T-helper 2 cell treated with Interferon-gamma antibody and Interleukin-4, amounts not matched to agents 5 μg/mL and 100 μg/mL, for 36 hours (primary cell): ENCODE measurements around the gene RPL7A.
"Not testable (repeated sequence)": the region's sequence is repeated elsewhere in the genome, so short reads cannot be mapped to it uniquely, and the experiment has no call there.

Experiments
- DNase-seq: peaks from one replicate; pipeline ENCODE4 v3.0.0; 2021; ENCODE audit warnings: low spot score
- H3K27ac Mint-ChIP-seq: one replicate; pipeline ENCODE4 v1.8.0; 2021; ENCODE audit warnings: mild to moderate bottlenecking, mixed read lengths
- H3K27me3 Mint-ChIP-seq: one replicate; pipeline ENCODE4 v1.8.0; 2021; ENCODE audit warnings: low read depth, mixed read lengths
- H3K36me3 Mint-ChIP-seq: one replicate; pipeline ENCODE4 v1.8.0; 2021; ENCODE audit warnings: low read depth, mixed read lengths
- H3K4me1 Mint-ChIP-seq: one replicate; pipeline ENCODE4 v1.8.0; 2021; ENCODE audit warnings: low read depth, mixed read lengths
- H3K4me3 Mint-ChIP-seq: one replicate; pipeline ENCODE4 v1.8.0; 2022; ENCODE audit warnings: mild to moderate bottlenecking, moderate library complexity, mixed read lengths
- H3K9me3 Mint-ChIP-seq: one replicate; pipeline ENCODE4 v1.8.0; 2021; ENCODE audit warnings: mixed read lengths

Gene RPL7A

DNA sequence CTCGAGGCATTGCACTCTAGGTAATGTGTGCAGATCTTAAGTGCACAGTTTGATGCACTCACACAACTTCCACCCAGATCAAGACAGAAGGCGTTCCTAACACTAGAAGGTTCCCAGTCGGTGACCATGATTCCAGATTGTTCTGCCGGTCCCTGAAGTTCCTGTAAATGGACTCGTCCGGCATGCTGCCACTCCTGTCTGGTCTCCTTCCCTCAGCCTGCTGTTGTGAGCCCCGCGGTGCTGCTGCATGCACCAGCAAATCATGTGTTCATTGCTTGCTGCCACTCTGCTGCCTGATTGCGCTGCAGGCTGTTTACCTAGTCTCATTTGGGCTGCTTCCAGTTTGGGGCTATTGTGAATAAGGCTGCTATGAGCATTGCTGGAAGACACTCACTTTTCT lies 39.7 kb downstream of the RPL7A start:
- Mint-ChIP-seq H3K27me3 (no peaks in the 10 kb centered on the region), H3K4me1 (no peaks in the 10 kb centered on the region), H3K27ac (no peak overlapping the region), H3K4me3 (no peak overlapping the region), H3K36me3 (no peaks in the 10 kb centered on the region), H3K9me3 (no peaks in the 10 kb centered on the region)
- DNase-seq, result no peak

DNA sequence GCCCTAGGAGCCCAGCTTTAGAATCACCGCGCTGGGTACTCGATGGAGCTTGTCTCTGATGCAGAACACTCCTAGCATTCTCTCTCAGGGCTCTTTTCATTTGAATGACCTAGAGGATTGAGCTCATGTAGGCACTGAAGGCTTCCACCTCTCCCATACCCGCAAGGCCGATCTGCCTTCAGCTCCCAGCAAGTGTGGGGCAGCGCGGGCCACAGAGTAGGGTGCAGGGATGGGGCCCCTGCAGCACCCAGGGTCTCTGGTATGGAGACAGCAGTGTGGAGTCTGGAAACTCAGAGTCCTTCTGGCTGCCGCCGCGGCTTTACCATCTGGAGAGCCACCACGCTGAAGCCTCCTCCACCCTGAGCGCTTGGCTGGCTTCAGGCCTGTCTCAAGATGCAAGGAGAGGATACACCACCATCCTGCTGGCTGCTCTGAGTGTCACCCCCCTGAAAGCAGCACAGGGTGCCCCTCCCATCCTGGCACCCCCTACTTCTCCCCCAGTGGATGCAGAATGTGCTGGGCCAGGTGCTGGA lies 41.1 kb downstream of the RPL7A start:
- H3K9me3 Mint-ChIP-seq, result no peaks in the 10 kb centered on the region
- no peaks in the 10 kb centered on the region for H3K4me1 Mint-ChIP-seq
- H3K36me3 Mint-ChIP-seq, result no peaks in the 10 kb centered on the region
- no peak overlapping the region for H3K4me3 Mint-ChIP-seq
- H3K27me3 Mint-ChIP-seq, result no peaks in the 10 kb centered on the region
- no peak for DNase-seq
- H3K27ac Mint-ChIP-seq, result no peak overlapping the region

DNA sequence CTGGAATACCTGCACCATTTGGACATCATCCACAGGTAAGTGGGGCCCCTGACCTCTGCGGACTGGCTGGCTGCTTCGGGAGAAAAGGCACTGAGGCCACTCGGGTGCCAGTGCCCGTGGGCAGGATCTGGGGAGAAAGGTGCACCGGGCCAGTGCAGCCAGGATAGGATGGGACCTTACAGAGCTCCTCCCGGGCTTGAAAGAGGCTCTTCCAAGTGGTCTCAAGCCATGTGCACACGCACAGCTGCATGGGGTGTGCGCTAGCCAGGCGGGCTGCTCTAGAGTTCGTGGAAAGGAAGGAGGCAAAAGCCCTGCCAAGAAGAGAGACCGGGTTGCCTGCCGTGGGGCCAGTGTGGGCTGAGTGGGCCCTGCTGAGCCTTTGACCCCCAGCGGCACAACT lies 41.5 kb downstream of the RPL7A start:
- H3K27me3 Mint-ChIP-seq, result no peaks in the 10 kb centered on the region
- H3K9me3 Mint-ChIP-seq, result no peaks in the 10 kb centered on the region
- no peak overlapping the region for H3K4me3 Mint-ChIP-seq
- no peaks in the 10 kb centered on the region for H3K4me1 Mint-ChIP-seq
- no peaks in the 10 kb centered on the region for H3K36me3 Mint-ChIP-seq
- no peak for DNase-seq
- no peak overlapping the region for H3K27ac Mint-ChIP-seq

DNA sequence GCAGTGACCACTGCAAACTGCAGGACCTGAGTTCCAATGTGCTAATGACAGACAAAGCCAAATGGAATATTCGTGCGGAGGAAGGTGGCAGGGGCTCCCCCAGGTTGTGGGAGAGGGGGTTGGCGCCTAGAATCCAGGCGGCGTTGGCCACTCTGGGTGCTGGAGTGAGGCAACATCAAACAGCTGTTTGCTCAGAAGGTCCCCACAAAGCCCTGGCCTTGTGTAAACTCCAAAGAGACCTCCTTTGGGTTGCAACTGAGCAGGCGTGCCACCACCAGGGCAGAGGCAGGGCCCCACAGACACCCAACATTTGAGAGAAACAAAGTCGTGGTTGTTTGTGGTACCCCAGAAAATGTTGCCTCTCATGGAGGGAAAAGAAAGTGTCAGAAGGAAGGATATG lies 42.7 kb downstream of the RPL7A start:
- no peak overlapping the region for H3K27ac Mint-ChIP-seq
- no peaks in the 10 kb centered on the region for H3K27me3 Mint-ChIP-seq
- H3K4me1 Mint-ChIP-seq, result no peaks in the 10 kb centered on the region
- no peaks in the 10 kb centered on the region for H3K9me3 Mint-ChIP-seq
- no peaks in the 10 kb centered on the region for H3K36me3 Mint-ChIP-seq
- H3K4me3 Mint-ChIP-seq, result no peak overlapping the region
- DNase-seq, result no peak

DNA sequence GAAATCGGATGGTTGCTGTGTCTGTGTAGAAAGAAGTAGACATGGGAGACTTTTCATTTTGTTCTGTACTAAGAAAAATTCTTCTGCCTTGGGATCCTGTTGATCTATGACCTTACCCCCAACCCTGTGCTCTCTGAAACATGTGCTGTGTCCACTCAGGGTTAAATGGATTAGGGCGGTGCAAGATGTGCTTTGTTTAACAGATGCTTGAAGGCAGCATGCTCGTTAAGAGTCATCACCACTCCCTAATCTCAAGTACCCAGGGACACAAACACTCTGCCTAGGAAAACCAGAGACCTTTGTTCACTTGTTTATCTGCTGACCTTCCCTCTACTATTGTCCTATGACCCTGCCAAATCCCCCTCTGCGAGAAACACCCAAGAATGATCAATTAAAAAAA lies 43.4 kb downstream of the RPL7A start:
- not testable (repeated sequence) for H3K36me3 Mint-ChIP-seq, DNase-seq, H3K27ac Mint-ChIP-seq, H3K4me1 Mint-ChIP-seq, H3K9me3 Mint-ChIP-seq, H3K4me3 Mint-ChIP-seq, H3K27me3 Mint-ChIP-seq

DNA sequence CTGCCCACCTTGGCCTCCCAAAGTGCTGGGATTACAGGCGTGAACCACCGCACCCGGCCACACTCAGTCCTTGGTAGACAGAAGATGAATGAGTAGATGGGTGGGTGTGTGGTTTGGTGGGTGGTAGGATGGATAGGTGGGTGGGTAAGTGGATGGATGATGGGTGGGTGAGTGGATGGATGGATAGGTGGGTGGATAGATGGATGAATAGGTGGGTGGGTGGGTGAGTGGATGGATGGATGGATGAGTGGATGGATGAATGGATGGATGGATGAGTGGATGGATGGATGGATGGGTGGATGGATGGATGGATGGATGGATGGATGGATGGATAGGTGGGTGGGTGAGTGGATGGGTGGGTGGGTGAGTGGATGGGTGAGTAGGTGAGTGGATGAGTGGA lies 44.3 kb downstream of the RPL7A start:
- not testable (repeated sequence) for H3K4me3 Mint-ChIP-seq, H3K27me3 Mint-ChIP-seq, H3K36me3 Mint-ChIP-seq, H3K27ac Mint-ChIP-seq, DNase-seq, H3K4me1 Mint-ChIP-seq, H3K9me3 Mint-ChIP-seq

DNA sequence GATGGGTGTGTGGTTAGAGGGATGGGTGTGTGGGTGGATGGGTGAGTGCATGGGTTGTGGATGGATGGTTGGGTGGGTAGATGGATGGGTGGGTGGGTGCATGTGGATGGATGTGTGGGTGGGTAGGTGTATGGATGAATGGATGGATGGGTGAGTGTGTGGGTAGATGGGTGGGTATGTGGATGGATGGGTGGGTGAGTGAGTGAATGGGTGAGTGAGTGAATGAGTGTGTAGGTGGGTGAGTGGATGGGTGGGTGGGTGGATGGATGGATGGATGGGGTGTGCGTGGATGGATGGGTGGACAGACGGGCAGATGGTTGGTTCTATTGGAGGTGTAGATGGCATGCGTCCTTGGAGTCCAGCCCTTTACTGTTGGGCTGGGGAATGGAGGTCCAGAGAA lies 45.4 kb downstream of the RPL7A start:
- Mint-ChIP-seq H3K4me3 (no peak overlapping the region), H3K4me1 (no peaks in the 10 kb centered on the region), H3K27me3 (no peaks in the 10 kb centered on the region), H3K27ac (no peak overlapping the region), H3K9me3 (no peaks in the 10 kb centered on the region), H3K36me3 (no peaks in the 10 kb centered on the region)
- DNase-seq, result no peak

DNA sequence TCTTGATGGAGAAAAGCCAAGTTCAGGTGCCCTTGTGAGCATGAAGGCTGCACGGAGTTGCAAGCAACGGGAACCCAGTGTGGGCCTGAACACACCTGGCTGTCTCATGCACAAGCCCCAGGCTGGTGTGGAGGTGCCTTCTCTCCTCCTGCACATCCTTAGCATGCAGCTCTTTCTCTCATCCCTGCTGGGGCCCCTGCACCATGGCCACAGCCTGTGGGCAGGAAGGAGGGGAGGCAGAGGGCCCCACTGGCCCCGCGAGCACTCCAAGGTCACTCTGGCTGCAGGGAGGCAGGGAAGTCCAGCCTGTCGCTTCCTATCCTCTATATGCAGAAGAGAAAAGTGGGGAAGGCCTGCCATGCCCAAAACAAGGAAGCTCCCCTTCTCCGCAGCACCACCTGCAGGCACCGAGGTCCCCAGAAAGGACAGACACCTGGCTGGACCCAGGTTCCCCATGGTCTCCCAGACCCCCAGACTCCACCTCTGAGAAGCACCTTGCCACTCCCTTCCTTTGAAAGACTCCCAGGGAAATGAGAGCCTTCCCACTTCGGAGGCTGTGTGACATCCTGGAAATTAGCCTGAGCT lies 46.8 kb downstream of the RPL7A start:
- no peak for DNase-seq
- Mint-ChIP-seq H3K9me3 (no peaks in the 10 kb centered on the region), H3K4me3 (no peak overlapping the region), H3K27me3 (no peaks in the 10 kb centered on the region), H3K27ac (no peak overlapping the region), H3K4me1 (no peaks in the 10 kb centered on the region), H3K36me3 (no peaks in the 10 kb centered on the region)

DNA sequence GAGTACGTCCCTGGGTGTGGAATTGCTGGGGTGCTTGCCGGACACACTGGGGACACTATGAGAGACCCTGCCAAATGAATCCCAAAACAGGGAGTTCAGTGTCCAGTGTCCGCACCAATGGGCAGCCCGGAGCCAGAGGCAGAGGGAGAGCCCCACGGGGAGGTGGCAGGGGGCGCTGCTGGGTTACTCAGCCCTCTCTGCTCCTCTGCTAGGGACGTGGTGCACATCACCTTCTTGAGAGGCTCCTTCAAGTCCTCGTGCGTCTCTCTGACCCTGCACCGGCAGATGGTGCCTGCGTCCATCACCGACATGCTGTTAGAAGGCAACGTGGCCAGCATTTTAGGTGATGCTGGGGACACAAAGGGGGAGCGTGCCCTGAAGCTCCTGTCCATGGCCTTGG lies 48.9 kb downstream of the RPL7A start:
- H3K27ac Mint-ChIP-seq, result no peak overlapping the region
- H3K4me3 Mint-ChIP-seq, result no peak overlapping the region
- no peaks in the 10 kb centered on the region for H3K9me3 Mint-ChIP-seq
- H3K36me3 Mint-ChIP-seq, result no peaks in the 10 kb centered on the region
- H3K4me1 Mint-ChIP-seq, result no peaks in the 10 kb centered on the region
- H3K27me3 Mint-ChIP-seq, result no peaks in the 10 kb centered on the region
- DNase-seq, result no peak

DNA sequence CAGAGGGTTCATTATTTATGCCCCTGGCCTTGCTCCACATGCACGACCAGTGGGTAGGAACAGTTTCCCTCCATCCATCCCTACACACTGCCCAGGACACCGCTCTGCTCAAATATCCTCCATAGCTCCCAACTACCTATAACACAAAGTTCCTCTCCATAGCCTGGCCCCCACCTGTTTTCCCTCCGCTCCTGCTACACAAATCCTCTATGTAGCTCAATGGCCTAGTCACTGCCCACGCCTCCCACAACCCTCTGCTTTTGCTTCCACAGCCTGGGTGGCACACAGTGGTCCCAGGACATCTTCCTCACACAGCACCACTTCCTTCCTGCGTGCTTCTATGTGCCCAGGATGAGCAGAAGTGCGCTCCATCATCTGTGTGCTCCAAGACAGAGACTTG lies 49.4 kb downstream of the RPL7A start:
- no peak for DNase-seq
- Mint-ChIP-seq H3K36me3 (no peaks in the 10 kb centered on the region), H3K27ac (no peak overlapping the region), H3K4me3 (no peak overlapping the region), H3K27me3 (no peaks in the 10 kb centered on the region), H3K9me3 (no peaks in the 10 kb centered on the region), H3K4me1 (no peaks in the 10 kb centered on the region)

DNA sequence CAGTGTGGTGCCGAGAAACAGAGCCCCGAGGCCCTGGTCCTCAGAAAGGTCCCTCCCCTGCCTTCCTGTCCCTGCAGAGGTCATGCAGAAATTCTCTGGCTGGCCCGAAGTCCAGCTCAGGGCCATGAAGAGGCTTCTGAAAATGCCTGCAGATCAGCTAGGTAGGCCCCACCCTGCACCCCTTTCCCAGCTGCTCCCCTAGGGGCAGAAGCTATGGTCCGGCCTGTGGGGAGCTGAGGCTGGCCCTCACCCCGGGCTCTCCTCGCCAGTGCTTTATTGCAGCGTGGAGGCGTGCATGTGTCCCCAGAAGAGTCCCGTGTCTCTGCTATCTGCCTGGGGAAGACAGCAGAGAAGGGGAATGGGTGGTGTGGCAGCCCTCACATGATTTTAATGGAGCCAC lies 49.9 kb downstream of the RPL7A start:
- Mint-ChIP-seq H3K9me3 (no peaks in the 10 kb centered on the region), H3K36me3 (no peaks in the 10 kb centered on the region), H3K4me1 (no peaks in the 10 kb centered on the region), H3K27me3 (no peaks in the 10 kb centered on the region), H3K4me3 (no peak overlapping the region), H3K27ac (no peak overlapping the region)
- no peak for DNase-seq

DNA sequence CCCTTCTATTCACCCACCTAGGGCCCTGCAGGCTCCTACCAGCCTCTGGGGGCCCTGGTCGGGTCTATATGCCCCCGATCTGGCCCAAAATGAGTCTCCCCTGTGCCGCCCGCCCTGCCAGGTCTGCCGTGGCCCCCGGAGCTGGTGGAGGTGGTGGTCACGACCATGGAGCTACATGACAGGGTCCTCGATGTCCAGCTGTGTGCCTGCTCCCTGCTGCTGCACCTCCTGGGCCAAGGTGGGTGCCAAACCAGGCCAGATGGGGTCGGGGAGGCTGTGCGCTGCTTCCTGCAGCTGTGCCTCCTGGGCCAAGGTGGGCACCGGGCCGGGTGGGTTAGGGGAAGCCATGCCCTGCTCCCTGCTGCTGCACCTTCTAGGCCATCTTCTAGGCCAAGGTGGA lies 52.3 kb downstream of the RPL7A start:
- Mint-ChIP-seq H3K9me3 (no peaks in the 10 kb centered on the region), H3K4me3 (no peak overlapping the region), H3K27ac (no peak overlapping the region), H3K27me3 (no peaks in the 10 kb centered on the region), H3K36me3 (peaks cover 5% of the 10 kb centered on the region), H3K4me1 (no peaks in the 10 kb centered on the region)
- DNase-seq, result no peak
